IMR-90 (cell line): ENCODE data around the gene IFFO2. TPM values are rescaled to one million over a fixed set of nuclear protein-coding genes. Genes with fewer than 3 reads are reported as not detected.
A peak's percentile ranks its signal among the peaks of the same experiment; 100 is the strongest.

Source experiments
- ATAC-seq: fragments of 200-7000 bp; cut with Tn5 transposase; 2 replicates; pipeline ENCODE4 v1.9.1; 2020; ENCODE audit warnings: low read depth, mild to moderate bottlenecking, moderate library complexity
- BruUV-seq: library from RNA; stranded (reverse); fragments of 400-500 nt; replicated peaks from 2 replicates; lab custom pipeline; 2021; lab: Mats Ljungman, UMichigan
- CTCF ChIA-PET: fragments of 300-600 bp; formaldehyde crosslinking; extraction: SDS; loops from one replicate; lab custom pipeline; 2021; ENCODE audit warnings: antibody characterized with exemption; lab: Yijun Ruan, JAX
- POLR2A ChIA-PET: fragments of 300-600 bp; sonication (Branson Sonifier 250); formaldehyde crosslinking; loops from one replicate; lab custom pipeline; 2022; ENCODE audit warnings: antibody characterized with exemption; ENCODE audit not compliant: unreplicated experiment; lab: Charles Lee
- DNase-seq: peaks from one replicate; pipeline ENCODE4 v3.0.0; 2013
- H2AFZ ChIP-seq: replicated peaks from 2 replicates; pipeline ENCODE3; 2013; ENCODE audit warnings: low read length, mild to moderate bottlenecking; ENCODE audit not compliant: poor library complexity
- H2AK5ac ChIP-seq: 2 replicates; pipeline ENCODE4 v1.6.1; 2013; ENCODE audit warnings: low read depth, low read length, inconsistent platforms
- H2AK9ac ChIP-seq: replicated peaks from 2 replicates; pipeline ENCODE3; 2013; ENCODE audit warnings: mild to moderate bottlenecking, low read depth, low read length, moderate library complexity; ENCODE audit not compliant: poor library complexity
- H2BK120ac ChIP-seq: 2 replicates; pipeline ENCODE4 v1.6.1; 2013; ENCODE audit warnings: low read depth, low read length, inconsistent platforms
- H2BK15ac ChIP-seq: 3 replicates; pipeline ENCODE4 v1.6.1; 2013; ENCODE audit warnings: low read depth, low read length, inconsistent platforms
- H2BK20ac ChIP-seq: 2 replicates; pipeline ENCODE4 v1.6.1; 2013; ENCODE audit warnings: low read depth, mild to moderate bottlenecking, inconsistent platforms, low read length, moderate library complexity
- H2BK5ac ChIP-seq: 2 replicates; pipeline ENCODE4 v1.6.1; 2013; ENCODE audit warnings: mild to moderate bottlenecking, low read depth, low read length, inconsistent platforms; ENCODE audit not compliant: poor library complexity, severe bottlenecking
- H3K14ac ChIP-seq: replicated peaks from 2 replicates; pipeline ENCODE4 v1.6.1; 2013; ENCODE audit warnings: low read depth, low read length, inconsistent platforms
- H3K18ac ChIP-seq: 2 replicates; pipeline ENCODE4 v1.6.1; 2013; ENCODE audit warnings: low read depth, low read length, control low read depth
- H3K23ac ChIP-seq: 2 replicates; pipeline ENCODE4 v1.6.1; 2013; ENCODE audit warnings: low read depth, low read length, inconsistent platforms
- H3K27ac ChIP-seq: 2 replicates; pipeline ENCODE4 v1.5.1; 2013; ENCODE audit warnings: mild to moderate bottlenecking, control low read depth, low read length; ENCODE audit not compliant: insufficient read depth
- H3K27me3 ChIP-seq: 2 replicates; pipeline ENCODE4 v1.6.1; 2013; ENCODE audit warnings: low read length; ENCODE audit not compliant: control insufficient read depth, insufficient read depth
- H3K36me3 ChIP-seq: 2 replicates; pipeline ENCODE4 v1.6.1; 2013; ENCODE audit warnings: low read length, mixed read lengths; ENCODE audit not compliant: control insufficient read depth, insufficient read depth
- H3K4ac ChIP-seq: 2 replicates; pipeline ENCODE4 v1.6.1; 2013; ENCODE audit warnings: low read depth, low read length, inconsistent platforms
- H3K4me1 ChIP-seq: 2 replicates; pipeline ENCODE4 v1.6.1; 2013; ENCODE audit warnings: low read length, mixed read lengths; ENCODE audit not compliant: control insufficient read depth, insufficient read depth
- H3K4me2 ChIP-seq: 2 replicates; pipeline ENCODE4 v1.6.1; 2013; ENCODE audit warnings: low read depth, mild to moderate bottlenecking, control low read depth, low read length, moderate library complexity
- H3K4me3 ChIP-seq: 2 replicates; pipeline ENCODE4 v1.5.1; 2013; ENCODE audit warnings: low read depth, mild to moderate bottlenecking, control low read depth, low read length, moderate library complexity; ENCODE audit not compliant: insufficient read depth
- H3K56ac ChIP-seq: 2 replicates; pipeline ENCODE4 v1.6.1; 2013; ENCODE audit warnings: low read length, inconsistent platforms; ENCODE audit not compliant: insufficient read depth; ENCODE audit errors: extremely low read depth
- H3K79me1 ChIP-seq, 2 experiments: 2 replicates each; pipeline ENCODE4 v1.6.1; 2013; ENCODE audit warnings: low read length in 2 of 2, inconsistent platforms in 1 of 2, low read depth in 1 of 2
- H3K9ac ChIP-seq: 2 replicates; pipeline ENCODE4 v1.6.1; 2013; ENCODE audit warnings: low read depth, low read length, control low read depth
- H3K9me1 ChIP-seq: 2 replicates; pipeline ENCODE4 v1.6.1; 2013; ENCODE audit warnings: low read length, inconsistent platforms; ENCODE audit not compliant: insufficient read depth
- H3K9me3 ChIP-seq: 2 replicates; pipeline ENCODE4 v1.6.1; 2013; ENCODE audit warnings: low read length; ENCODE audit not compliant: control insufficient read depth, insufficient read depth
- H4K20me1 ChIP-seq: 2 replicates; pipeline ENCODE4 v1.6.1; 2013; ENCODE audit warnings: low read length, inconsistent platforms; ENCODE audit not compliant: insufficient read depth
- H4K5ac ChIP-seq: 2 replicates; pipeline ENCODE4 v1.6.1; 2013; ENCODE audit warnings: mild to moderate bottlenecking, low read depth, low read length, control low read depth
- H4K8ac ChIP-seq, 2 experiments: 2 replicates each; pipeline ENCODE4 v1.6.1; 2013; ENCODE audit warnings: low read depth in 2 of 2, low read length in 2 of 2, control low read depth in 1 of 2, inconsistent platforms in 1 of 2
- H4K91ac ChIP-seq: 2 replicates; pipeline ENCODE4 v1.6.1; 2013; ENCODE audit warnings: low read depth, low read length, inconsistent platforms; ENCODE audit not compliant: insufficient read depth
- CEBPB ChIP-seq: IDR thresholded peaks from 2 replicates; pipeline ENCODE4 v1.6.1; 2012; ENCODE audit warnings: low read depth, low read length, improper control_type of control experiment
- CHD1 ChIP-seq: IDR thresholded peaks from 2 replicates; pipeline ENCODE4 v1.6.1; 2012; ENCODE audit warnings: low read depth, low read length, improper control_type of control experiment
- FOS ChIP-seq: fragments of 150-350 bp; IDR thresholded peaks from 2 replicates; pipeline ENCODE4 v1.6.1; 2016; ENCODE audit warnings: low read depth, low read length
- MAZ ChIP-seq: IDR thresholded peaks from 2 replicates; pipeline ENCODE4 v1.6.1; 2012; ENCODE audit warnings: low read depth, mild to moderate bottlenecking, low read length, improper control_type of control experiment, moderate library complexity, borderline replicate concordance
- MXI1 ChIP-seq: IDR thresholded peaks from 2 replicates; pipeline ENCODE4 v1.6.1; 2012; ENCODE audit warnings: low read depth, mild to moderate bottlenecking, low read length, moderate library complexity, borderline replicate concordance
- NFE2L2 ChIP-seq: fragments of 150-350 bp; IDR thresholded peaks from 2 replicates; pipeline ENCODE4 v1.6.1; 2016; ENCODE audit warnings: low read depth, mild to moderate bottlenecking, low read length
- POLR2A ChIP-seq: IDR thresholded peaks from 2 replicates; pipeline ENCODE4 v1.6.1; 2012; ENCODE audit warnings: mild to moderate bottlenecking, low read depth, low read length
- RAD21 ChIP-seq: IDR thresholded peaks from 2 replicates; pipeline ENCODE4 v1.6.1; 2012; ENCODE audit warnings: low read length, improper control_type of control experiment
- RCOR1 ChIP-seq: IDR thresholded peaks from 2 replicates; pipeline ENCODE4 v1.6.1; 2012; ENCODE audit warnings: mild to moderate bottlenecking, low read length, improper control_type of control experiment; ENCODE audit not compliant: insufficient replicate concordance
- SMC3 ChIP-seq: fragments of 150-350 bp; IDR thresholded peaks from 2 replicates; pipeline ENCODE4 v1.6.1; 2016; ENCODE audit warnings: low read depth, mild to moderate bottlenecking, antibody characterized with exemption, low read length, moderate library complexity
- WGBS, 2 experiments: methylation state at CpG; one replicate each; pipeline versions ENCODE4 v1.1.5 to v1.1.7; 2013; ENCODE audit warnings: missing lambda C conversion rate in 2 of 2; ENCODE audit not compliant: insufficient read length in 1 of 2; ENCODE audit errors: extremely low coverage in 2 of 2; 5-methylcytosine and 5-hydroxymethylcytosine counted together
- dilution Hi-C: fragments of 300-500 bp; cut with HindIII; formaldehyde crosslinking; loops from one replicate; pipeline ENCODE4 v1.14.3; 2018; ENCODE audit warnings: low sequenced_read_pairs; ENCODE audit not compliant: unreplicated experiment
- in situ Hi-C: fragments of 300-500 bp; cut with MboI; formaldehyde crosslinking; loops from 3 replicates; pipeline ENCODE4 v1.14.3; 2019; ENCODE audit warnings: low sequenced_read_pairs, inconsistent platforms, mixed read lengths
- intact Hi-C: fragments of 100-400 bp; cut with micrococcal nuclease; formaldehyde crosslinking; loops from 2 replicates; pipeline ENCODE4 v1.10.0; 2022
- polyA plus RNA-seq, 3 experiments: library from polyadenylated mRNA; depleted of rRNA; stranded (reverse); fragments of >200 nt; gene quantifications; 2 replicates each; pipeline ENCODE4 v1.2.3, GENCODE V29; 2012; ENCODE audit warnings: low replicate concordance in 1 of 3
- total RNA-seq: library from RNA; depleted of rRNA; stranded (reverse); fragments of >200 nt; gene quantifications from 2 replicates; pipeline ENCODE4 v1.2.3, GENCODE V29; 2012
- TF ChIP-seq, protein P1 (sequence below): fragments of 150-350 bp; IDR thresholded peaks from 2 replicates; pipeline ENCODE4 v1.6.1; 2016; ENCODE audit warnings: low read depth, mild to moderate bottlenecking, low read length, moderate library complexity, borderline replicate concordance
- TF ChIP-seq, protein P2 (sequence below): fragments of 150-350 bp; IDR thresholded peaks from 2 replicates; pipeline ENCODE4 v1.6.1; 2017; ENCODE audit warnings: mild to moderate bottlenecking, antibody characterized with exemption, low read length, low read depth

IFFO2 gene
- total and polyA plus RNA-seq, 2 of the 4 experiments (the other 2 are of a cell fraction): 14.5 to 18.2 TPM

DNA sequence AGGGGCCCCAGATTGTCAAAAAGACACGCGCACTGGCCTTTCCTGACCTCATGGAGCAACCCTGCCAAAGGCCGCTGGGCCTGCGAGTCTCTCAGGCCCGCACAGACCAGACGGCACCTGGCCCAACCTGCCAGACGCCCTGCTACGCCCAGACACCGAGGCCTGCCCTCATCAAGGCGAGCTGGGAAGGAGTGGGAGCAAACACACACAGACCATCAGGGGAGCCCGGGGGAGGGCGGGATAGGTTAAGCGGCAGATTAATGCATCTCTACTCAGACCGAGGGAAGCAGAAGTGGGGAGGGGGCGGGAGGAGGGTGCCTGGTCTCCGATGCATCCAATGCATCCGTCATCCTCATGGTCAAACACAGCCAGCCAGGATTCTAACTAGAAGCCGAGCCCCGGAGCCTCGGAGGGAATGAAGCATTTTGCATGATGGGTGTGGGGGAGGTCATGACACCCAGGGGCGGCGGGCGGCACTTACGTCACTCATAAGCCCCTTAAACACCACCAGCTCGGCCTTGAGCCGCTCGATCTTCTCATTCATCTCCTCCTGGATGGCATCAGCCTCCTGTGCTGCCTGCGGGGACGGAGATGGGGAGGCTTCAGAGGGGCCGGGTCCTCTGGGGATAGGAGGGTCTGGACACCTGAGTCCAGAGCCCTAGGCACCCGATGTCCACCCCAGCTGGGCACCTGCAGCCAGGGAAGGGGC is 37.1 kb downstream of the IFFO2 start:
- Histone ChIP-seq H3K56ac (no peak overlapping the region), H4K20me1 (peaks cover 4% of the 10 kb centered on the region; the same call in 1 of the 2 replicates), H2BK20ac (no peak overlapping the region), H3K79me1 (peaks cover 26 to 74% of the 10 kb centered on the region in 2 experiments; a peak in 3 of 4 replicates), H3K9me1 (peaks cover 8% of the 10 kb centered on the region; the same call in 1 of the 2 replicates), H2AK5ac (no peak overlapping the region), H4K5ac (no peak overlapping the region), H3K9ac (no peak overlapping the region), H4K8ac (no peak overlapping the region), H3K36me3 (peaks cover 9% of the 10 kb centered on the region), H3K23ac (no peak overlapping the region), H2BK5ac (no peak overlapping the region), H3K9me3 (no peaks in the 10 kb centered on the region), H3K27ac (no peak overlapping the region), H2AK9ac (peak overlapping the region; percentile 85), H2BK15ac (no peak overlapping the region), H3K18ac (no peak overlapping the region), H3K27me3 (no peaks in the 10 kb centered on the region), H4K91ac (no peak overlapping the region), H2AFZ (no peak overlapping the region), H3K4me1 (peaks cover 25% of the 10 kb centered on the region), H3K4me3 (no peak overlapping the region), H3K14ac (no peak overlapping the region), H2BK120ac (no peak overlapping the region), H3K4me2 (no peak overlapping the region), H3K4ac (no peak overlapping the region)
- CTCF ChIA-PET: no interaction called here
- POLR2A ChIA-PET: no interaction called here
- intact Hi-C loops (no loop called here), in situ Hi-C loops (no loop called here), dilution Hi-C loops (no loop called here)
- WGBS, 2 experiments: no CpG with 5 or more reads among the region's 31 CpGs
- no peak for ATAC-seq
- no peak for DNase-seq
- no TSS peak for BruUV-seq
- no peak for TF ChIP-seq NFE2L2
- no peak for TF ChIP-seq POLR2A
- TF ChIP-seq CEBPB: no peak
- TF ChIP-seq MAZ: no peak
- no peak for TF ChIP-seq RCOR1
- no peak for TF ChIP-seq RAD21
- no peak for TF ChIP-seq CHD1
- TF ChIP-seq MXI1: no peak
- TF ChIP-seq, protein P1, sequence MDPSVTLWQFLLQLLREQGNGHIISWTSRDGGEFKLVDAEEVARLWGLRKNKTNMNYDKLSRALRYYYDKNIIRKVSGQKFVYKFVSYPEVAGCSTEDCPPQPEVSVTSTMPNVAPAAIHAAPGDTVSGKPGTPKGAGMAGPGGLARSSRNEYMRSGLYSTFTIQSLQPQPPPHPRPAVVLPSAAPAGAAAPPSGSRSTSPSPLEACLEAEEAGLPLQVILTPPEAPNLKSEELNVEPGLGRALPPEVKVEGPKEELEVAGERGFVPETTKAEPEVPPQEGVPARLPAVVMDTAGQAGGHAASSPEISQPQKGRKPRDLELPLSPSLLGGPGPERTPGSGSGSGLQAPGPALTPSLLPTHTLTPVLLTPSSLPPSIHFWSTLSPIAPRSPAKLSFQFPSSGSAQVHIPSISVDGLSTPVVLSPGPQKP: no peak
- no peak for TF ChIP-seq FOS
- TF ChIP-seq, protein P2, sequence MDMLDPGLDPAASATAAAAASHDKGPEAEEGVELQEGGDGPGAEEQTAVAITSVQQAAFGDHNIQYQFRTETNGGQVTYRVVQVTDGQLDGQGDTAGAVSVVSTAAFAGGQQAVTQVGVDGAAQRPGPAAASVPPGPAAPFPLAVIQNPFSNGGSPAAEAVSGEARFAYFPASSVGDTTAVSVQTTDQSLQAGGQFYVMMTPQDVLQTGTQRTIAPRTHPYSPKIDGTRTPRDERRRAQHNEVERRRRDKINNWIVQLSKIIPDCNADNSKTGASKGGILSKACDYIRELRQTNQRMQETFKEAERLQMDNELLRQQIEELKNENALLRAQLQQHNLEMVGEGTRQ: no peak
- no peak for TF ChIP-seq SMC3
